Measurements from ENCODE around the gene TFF1.

The TFF1 gene

DNA sequence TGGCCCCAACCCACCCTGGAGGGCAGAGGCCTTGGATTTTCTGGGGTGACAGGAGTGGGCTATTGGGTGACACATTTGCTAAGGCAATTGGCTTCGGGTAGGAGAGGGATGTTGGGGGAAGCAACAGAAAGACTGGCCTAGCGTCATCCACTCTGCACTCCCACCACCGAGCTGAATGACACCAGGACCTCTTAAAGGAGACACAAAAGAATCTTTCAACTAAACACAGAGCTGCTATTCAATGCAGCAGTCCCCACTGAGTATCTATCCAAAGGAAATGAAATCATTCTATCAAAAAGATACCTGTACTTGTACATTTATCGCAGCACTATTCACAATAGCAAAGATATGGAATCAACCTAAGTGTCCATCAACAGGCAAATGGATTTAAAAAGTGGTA, 21.7 kb downstream of the TFF1 start:
- Histone ChIP-seq H3K27ac (ENCODE audit: extremely low read depth, low read depth, low read length) (no peak overlapping the region), H3K4me1 (ENCODE audit: control insufficient read depth, insufficient read depth, low read length) (no peaks in the 10 kb centered on the region), H3K36me3 (ENCODE audit: control insufficient read depth in 2 of 2, insufficient read depth in 1 of 2, low read length in 2 of 2) (no peaks in the 10 kb centered on the region), H3K4me3 (ENCODE audit: low read depth, low read length) (no peak overlapping the region), H3K9me3 (ENCODE audit: control insufficient read depth, insufficient read depth, low read depth, low read length) (no peaks in the 10 kb centered on the region)
- POLR2A ChIA-PET = no interaction called here
- CTCF ChIA-PET = interaction anchor here (0.5 to 1.1 kb wide), 3 partner anchors 15 to 1347 kb away, joined by 3 read pairs; no protein-coding TSS in a partner anchor
- TF ChIP-seq KLF9 (tag by site-specific recombination; IDR thresholded peaks at IDR 0.05; ENCODE audit: low read depth) (no peak), ZBTB6 (tag by site-specific recombination; IDR thresholded peaks at IDR 0.05) (no peak), INSM2 (tag by site-specific recombination; IDR thresholded peaks at IDR 0.05) (no peak), ZNF629 (tag by site-specific recombination; IDR thresholded peaks at IDR 0.05) (no peak), ZFP41 (tag by site-specific recombination; IDR thresholded peaks at IDR 0.05; ENCODE audit: borderline replicate concordance) (no peak), ZNF394 (tag by site-specific recombination; IDR thresholded peaks at IDR 0.05; ENCODE audit: borderline replicate concordance) (no peak), ZNF645 (tag by site-specific recombination; IDR thresholded peaks at IDR 0.05) (no peak), ZNF433 (tag by site-specific recombination; IDR thresholded peaks at IDR 0.05; ENCODE audit: low read depth) (no peak), ZNF350 (tag by site-specific recombination; IDR thresholded peaks at IDR 0.05) (no peak)
- TF ChIP-seq, protein P1, sequence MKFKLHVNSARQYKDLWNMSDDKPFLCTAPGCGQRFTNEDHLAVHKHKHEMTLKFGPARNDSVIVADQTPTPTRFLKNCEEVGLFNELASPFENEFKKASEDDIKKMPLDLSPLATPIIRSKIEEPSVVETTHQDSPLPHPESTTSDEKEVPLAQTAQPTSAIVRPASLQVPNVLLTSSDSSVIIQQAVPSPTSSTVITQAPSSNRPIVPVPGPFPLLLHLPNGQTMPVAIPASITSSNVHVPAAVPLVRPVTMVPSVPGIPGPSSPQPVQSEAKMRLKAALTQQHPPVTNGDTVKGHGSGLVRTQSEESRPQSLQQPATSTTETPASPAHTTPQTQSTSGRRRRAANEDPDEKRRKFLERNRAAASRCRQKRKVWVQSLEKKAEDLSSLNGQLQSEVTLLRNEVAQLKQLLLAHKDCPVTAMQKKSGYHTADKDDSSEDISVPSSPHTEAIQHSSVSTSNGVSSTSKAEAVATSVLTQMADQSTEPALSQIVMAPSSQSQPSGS (tag by site-specific recombination; IDR thresholded peaks at IDR 0.05; ENCODE audit: low read depth) = no peak
- TF ChIP-seq, protein P2, sequence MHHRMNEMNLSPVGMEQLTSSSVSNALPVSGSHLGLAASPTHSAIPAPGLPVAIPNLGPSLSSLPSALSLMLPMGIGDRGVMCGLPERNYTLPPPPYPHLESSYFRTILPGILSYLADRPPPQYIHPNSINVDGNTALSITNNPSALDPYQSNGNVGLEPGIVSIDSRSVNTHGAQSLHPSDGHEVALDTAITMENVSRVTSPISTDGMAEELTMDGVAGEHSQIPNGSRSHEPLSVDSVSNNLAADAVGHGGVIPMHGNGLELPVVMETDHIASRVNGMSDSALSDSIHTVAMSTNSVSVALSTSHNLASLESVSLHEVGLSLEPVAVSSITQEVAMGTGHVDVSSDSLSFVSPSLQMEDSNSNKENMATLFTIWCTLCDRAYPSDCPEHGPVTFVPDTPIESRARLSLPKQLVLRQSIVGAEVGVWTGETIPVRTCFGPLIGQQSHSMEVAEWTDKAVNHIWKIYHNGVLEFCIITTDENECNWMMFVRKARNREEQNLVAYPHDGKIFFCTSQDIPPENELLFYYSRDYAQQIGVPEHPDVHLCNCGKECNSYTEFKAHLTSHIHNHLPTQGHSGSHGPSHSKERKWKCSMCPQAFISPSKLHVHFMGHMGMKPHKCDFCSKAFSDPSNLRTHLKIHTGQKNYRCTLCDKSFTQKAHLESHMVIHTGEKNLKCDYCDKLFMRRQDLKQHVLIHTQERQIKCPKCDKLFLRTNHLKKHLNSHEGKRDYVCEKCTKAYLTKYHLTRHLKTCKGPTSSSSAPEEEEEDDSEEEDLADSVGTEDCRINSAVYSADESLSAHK (tag by site-specific recombination; IDR thresholded peaks at IDR 0.05) = no peak

DNA sequence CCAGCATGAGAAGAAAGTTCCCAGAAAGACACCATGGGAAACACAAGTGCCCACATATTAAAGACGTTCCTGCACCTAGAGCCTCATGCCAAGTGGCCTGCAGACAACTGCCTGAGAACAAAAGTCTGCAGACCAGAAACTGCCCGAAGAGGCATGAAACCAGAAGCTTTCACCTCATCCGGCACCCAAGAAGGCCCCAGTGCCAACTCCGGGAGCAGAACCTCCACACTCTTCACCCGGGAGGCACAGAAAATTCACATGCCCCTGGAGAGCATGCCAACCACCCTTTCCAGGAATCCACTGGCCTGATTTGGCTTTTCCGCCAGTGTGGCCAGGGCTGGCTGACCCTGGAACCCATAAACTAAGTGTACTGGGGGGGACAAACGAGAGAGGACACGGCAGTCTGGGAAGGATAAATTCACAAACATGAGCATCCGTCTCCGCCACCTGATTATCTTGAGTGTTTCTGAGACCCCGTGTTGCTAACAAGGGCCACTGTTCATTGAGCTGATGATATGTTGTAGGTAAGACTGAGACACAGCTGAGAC, 22.3 kb downstream of the TFF1 start:
- Histone ChIP-seq H3K9me3 (ENCODE audit: control insufficient read depth, insufficient read depth, low read depth, low read length) (no peaks in the 10 kb centered on the region), H3K4me3 (ENCODE audit: low read depth, low read length) (no peak overlapping the region), H3K27ac (ENCODE audit: extremely low read depth, low read depth, low read length) (no peak overlapping the region), H3K4me1 (ENCODE audit: control insufficient read depth, insufficient read depth, low read length) (no peaks in the 10 kb centered on the region), H3K36me3 (ENCODE audit: control insufficient read depth in 2 of 2, insufficient read depth in 1 of 2, low read length in 2 of 2) (no peaks in the 10 kb centered on the region)
- ChIA-PET CTCF (interaction anchor here (0.5 to 0.9 kb wide), 2 partner anchors 30 to 1347 kb away, joined by 3 read pairs; no protein-coding TSS in a partner anchor), POLR2A (no interaction called here)
- no peak for TF ChIP-seq ZBTB7A (tag by site-specific recombination; IDR thresholded peaks at IDR 0.05; ENCODE audit: low read depth)
- TF ChIP-seq ZNF114 (tag by site-specific recombination; IDR thresholded peaks at IDR 0.05) = no peak
- no peak for TF ChIP-seq ZNF37A (tag by site-specific recombination; IDR thresholded peaks at IDR 0.05)
- TF ChIP-seq ZNF354C (tag by site-specific recombination; IDR thresholded peaks at IDR 0.05; ENCODE audit: borderline replicate concordance, low read depth) = no peak
- TF ChIP-seq ZNF169 (tag by site-specific recombination; IDR thresholded peaks at IDR 0.05) = no peak
- TF ChIP-seq KLF8 (tag by site-specific recombination; IDR thresholded peaks at IDR 0.05) = no peak
- TF ChIP-seq ZNF600 (tag by site-specific recombination; IDR thresholded peaks at IDR 0.05) = no peak
- no peak for TF ChIP-seq KLF17 (tag by site-specific recombination; IDR thresholded peaks at IDR 0.05)
- TF ChIP-seq GLIS2 (tag by site-specific recombination; IDR thresholded peaks at IDR 0.05) = no peak
- no peak for TF ChIP-seq ZNF133 (tag by site-specific recombination; IDR thresholded peaks at IDR 0.05)
- no peak for TF ChIP-seq OVOL3 (tag by site-specific recombination; IDR thresholded peaks at IDR 0.05)
- TF ChIP-seq, protein P3, sequence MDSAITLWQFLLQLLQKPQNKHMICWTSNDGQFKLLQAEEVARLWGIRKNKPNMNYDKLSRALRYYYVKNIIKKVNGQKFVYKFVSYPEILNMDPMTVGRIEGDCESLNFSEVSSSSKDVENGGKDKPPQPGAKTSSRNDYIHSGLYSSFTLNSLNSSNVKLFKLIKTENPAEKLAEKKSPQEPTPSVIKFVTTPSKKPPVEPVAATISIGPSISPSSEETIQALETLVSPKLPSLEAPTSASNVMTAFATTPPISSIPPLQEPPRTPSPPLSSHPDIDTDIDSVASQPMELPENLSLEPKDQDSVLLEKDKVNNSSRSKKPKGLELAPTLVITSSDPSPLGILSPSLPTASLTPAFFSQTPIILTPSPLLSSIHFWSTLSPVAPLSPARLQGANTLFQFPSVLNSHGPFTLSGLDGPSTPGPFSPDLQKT (IDR thresholded peaks at IDR 0.05; ENCODE audit: borderline replicate concordance, low read depth, low read length) = no peak
